Fibroblast of gingiva (primary cell): Measurements from ENCODE around the gene U2AF1.
A peak's percentile ranks its signal among the peaks of the same experiment; 100 is the strongest.
"Not testable (repeated sequence)": the region's sequence is repeated elsewhere in the genome, so short reads cannot be mapped to it uniquely, and the experiment has no call there.

Source experiments
- DNase-seq: peaks from one replicate; pipeline ENCODE4 v3.0.0-alpha.2; 2011; ENCODE audit warnings: low read depth

Gene U2AF1, protein sequence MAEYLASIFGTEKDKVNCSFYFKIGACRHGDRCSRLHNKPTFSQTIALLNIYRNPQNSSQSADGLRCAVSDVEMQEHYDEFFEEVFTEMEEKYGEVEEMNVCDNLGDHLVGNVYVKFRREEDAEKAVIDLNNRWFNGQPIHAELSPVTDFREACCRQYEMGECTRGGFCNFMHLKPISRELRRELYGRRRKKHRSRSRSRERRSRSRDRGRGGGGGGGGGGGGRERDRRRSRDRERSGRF

DNA sequence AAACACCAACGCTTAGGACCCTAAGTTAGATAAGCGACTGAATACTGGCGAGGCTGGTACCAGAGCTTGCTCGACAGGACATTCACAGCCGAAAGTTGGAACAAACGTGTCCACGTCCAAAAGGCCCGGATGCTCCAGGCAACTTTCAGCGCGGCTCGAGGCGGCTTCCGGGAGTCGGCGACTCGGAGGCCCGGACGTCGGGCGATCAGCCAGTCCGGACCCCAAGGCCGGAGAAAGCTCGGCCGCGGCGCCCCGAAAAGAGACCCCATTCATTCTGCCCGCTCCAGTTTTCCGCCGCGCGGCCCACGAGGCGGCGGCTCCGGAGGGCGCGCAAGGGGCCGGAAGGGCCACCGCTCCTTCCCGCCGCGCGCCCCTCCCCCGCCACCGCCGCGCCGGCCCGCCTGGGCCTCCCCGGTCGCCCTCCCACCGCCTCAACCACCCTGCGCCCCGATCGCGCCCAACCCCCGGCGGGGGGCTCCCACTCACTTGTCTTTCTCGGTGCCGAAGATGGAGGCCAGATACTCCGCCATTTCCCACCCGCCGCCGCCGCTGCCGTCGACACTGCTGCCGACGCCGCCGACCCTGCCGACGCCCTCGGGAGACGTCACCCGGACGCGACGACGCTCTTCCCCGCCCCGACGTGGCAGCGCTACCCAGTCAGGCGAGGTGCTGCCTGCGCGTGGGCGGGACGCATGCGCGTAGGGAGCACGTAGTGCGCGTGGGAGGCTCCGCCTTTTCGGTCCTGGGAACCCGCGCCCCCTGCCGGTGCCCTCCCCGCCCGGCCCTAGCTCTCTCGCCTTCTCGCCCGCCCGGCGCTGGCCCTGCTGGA is at the start of gene U2AF1:
Gene U2AF1, minus strand, starts transcription at position 606 of the 829 bp plus-strand sequence. Its CDS starts 76 bp downstream, at position 530.
- peak; percentile 0 for DNase-seq

- not testable (repeated sequence) for DNase-seq
These were observed 46.2 kb upstream of the U2AF1 start for GRCh38 chr21:43153601-43154000.

DNA sequence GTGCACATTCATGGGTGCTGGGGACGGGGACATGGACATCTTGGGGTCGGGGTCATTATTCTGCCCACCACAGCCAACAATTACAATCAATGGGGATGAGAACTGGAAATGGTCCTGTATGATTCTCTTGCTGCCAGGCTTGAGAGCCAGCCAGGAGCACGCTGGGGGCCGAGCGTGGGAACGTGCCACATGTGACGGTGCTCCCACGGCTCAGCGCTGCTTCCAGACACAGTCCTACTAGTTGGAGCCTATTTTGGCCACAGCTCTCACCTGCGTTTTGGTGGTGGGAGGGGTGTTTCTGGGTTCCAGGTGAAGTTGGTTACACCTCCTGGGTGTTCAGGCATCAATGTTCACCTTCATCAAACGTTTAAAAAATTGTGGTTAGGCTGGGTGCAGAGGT is 42.0 kb upstream of the U2AF1 start:
- not testable (repeated sequence) for DNase-seq

GRCh38 chr21:43147999-43148398 is 40.6 kb upstream of the U2AF1 start:
- not testable (repeated sequence) for DNase-seq

DNA sequence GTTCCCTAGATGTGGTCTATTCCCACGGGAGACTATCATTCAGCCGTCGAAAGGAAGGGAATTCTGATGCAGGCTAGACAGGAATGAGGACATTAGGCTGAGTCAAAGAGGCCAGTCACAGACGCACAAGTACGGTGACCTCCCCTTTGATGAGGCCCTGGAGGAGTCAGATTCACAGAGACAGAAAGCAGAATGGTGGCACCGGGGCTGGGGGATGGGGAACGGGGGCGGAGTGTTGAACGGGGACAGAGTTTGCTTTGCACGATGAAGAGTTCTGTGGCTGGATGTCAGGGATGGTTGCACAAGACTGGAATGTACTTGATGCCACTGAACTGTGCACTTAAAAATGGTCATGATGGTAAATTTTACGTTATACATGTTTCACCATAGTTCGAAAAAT is 39.3 kb upstream of the U2AF1 start:
- DNase-seq = not testable (repeated sequence)

- DNase-seq = not testable (repeated sequence)
These were observed 34.0 kb upstream of the U2AF1 start for GRCh38 chr21:43141407-43141806.

DNA sequence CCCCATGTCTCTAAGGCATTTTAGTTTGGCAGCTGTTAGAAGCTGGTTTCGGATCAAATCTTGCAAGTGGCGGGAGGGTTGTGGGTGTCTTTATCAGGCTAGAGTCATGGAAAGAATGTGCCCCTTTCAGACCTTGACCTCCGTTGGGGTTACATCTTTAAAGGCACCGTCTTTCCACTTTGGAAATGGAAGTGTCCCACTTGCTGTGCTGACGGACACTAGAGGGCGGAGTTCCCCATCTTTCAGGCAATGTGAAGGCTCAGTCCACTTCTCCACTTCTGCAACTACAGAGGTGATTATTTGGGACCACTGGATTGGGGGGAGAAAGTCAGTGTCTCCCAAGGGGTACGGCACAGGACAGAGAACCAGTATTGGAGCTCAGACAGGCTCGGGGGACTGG is 31.6 kb upstream of the U2AF1 start:
- DNase-seq = not testable (repeated sequence)

- not testable (repeated sequence) for DNase-seq
These were observed 27.1 kb upstream of the U2AF1 start for GRCh38 chr21:43134520-43134919.

GRCh38 chr21:43130094-43130493 is 22.7 kb upstream of the U2AF1 start:
- DNase-seq = not testable (repeated sequence)

DNA sequence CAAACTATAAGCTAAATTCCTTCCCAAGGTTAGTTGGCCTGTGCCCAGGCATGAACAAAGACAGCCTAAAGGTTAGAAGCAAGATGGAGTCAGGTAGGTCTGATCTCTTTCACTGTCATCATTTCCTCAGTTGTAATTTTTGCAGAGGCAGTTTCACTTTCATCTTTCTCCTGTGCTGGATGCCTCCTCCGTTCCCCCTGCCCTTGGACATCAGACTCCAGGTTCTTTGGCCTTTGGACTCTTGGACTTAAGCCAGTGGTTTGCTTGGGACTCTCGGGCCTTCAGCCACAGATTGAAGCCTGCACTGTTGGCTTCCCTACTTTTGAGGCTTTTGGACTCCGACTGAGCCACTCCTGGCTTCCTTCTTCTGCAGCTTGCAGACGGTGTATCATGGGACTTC is 8.6 kb upstream of the U2AF1 start:
- DNase-seq = not testable (repeated sequence)

- DNase-seq = not testable (repeated sequence)
These were observed 7.1 kb upstream of the U2AF1 start for GRCh38 chr21:43114483-43114882.

DNA sequence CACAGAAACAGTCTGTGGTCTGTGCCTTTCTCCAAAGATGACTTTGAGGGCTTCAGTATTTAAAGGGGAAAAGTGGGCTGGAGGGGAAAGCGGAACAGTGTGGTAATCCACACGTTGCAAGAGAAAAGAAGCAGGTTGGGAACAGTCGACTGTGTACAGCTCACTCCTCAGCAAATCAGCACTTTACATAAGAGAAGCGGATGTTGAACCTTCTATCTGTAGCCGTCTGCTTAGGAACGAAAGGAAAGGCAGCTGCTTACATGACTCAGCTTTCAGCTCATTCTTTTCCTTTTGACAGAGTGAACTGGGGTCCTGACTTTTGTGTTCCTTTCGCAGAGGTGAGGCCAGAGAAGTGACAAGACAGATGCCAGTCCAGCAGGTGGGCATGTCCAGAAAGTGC is 1.6 kb upstream of the U2AF1 start:
- DNase-seq = not testable (repeated sequence)

DNA sequence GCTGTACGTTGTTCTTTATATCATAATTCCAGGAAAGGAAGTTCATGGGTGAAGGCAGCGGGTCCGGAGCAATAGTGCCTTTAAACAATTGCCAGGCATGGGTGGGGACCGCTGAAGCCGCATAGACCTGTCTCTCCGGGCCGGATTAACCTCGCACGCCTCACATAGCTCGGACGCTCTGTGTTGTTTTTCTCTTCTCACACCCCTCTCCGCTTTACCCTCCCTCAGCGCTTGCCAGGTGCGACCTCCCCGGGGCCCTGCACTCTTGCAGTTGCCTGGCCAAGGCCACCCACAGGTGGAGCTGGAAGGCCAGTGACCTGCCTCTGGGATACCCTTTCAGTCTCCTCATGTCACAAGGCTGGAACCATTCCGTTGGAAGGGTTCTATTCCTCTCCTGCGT is 807 bp upstream of the U2AF1 start:
- DNase-seq = not testable (repeated sequence)

GRCh38 chr21:43107794-43108137 is 396 bp upstream of the U2AF1 start:
- not testable (repeated sequence) for DNase-seq

GRCh38 chr21:43104642-43105041 is 2.7 kb downstream of the U2AF1 start:
- not testable (repeated sequence) for DNase-seq

DNA sequence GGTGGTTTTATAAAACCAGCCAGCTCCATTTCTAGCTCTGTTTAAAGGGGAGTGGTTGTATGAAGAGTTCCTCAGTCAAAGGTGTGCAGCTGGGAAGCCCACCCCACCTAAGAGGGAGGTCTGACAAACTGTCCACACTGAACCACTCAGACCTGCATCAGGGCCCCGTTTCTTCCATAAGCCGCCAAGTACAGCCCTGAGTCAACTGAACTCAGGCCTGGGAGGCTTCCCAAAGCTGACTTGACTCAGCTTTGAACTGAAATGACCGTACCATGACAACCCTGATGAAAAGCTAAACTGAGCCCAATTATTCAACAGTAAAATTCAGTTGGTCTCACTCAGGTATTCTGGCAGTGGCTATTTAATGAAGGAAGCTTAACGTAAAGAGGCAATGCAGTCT is 5.1 kb downstream of the U2AF1 start:
- DNase-seq = not testable (repeated sequence)

- not testable (repeated sequence) for DNase-seq
These were observed 5.7 kb downstream of the U2AF1 start for GRCh38 chr21:43101676-43102075.

DNA sequence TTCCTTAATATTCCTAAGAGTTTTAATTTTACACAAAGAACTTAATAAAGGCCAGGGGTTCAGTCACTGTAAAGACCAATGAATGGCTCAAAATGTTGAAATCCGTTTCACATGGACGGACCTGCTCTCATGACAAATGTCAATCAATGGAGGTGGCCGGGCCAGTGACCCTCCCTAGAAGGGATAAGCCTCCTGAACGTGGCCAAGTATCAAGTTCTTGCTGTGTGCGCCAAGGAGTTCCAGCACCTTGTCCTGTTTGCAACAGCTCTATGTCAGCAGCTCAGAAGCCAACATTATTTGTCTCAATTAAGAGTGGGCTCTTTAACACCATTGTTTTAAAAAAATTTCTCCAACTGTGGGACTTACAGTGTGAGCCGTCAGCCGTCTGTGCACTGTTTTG is 6.4 kb downstream of the U2AF1 start:
- not testable (repeated sequence) for DNase-seq

DNA sequence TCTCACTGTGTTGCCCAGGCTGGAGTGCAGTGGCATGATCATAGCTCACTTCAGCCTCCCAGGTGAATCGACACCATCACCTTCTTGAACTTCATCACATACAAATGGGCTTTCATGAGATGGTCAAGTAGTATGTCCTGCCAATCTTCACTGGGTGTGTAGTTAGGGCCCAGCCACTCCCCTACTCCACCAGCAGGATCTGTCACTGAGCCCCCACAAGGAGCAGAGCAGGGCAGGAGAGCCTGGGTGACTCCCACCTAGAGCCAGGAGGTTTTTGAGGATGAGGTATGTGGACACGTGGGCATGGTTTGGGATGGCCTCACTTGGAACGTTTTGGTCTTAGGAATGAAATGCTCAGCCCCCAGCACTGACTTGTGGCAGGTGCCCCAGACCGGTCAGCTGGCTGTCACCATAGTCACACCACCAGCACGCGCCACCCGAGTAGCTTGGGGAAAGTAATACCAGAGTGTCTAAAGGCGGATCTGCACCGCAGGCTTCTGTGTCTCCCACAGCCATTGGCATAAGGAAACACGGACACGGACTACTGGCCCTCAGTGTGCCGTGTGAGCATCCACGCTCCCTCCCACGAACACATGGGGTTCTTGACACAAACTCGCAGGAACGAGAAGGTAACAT is 15.3 kb downstream of the U2AF1 start:
- not testable (repeated sequence) for DNase-seq

DNA sequence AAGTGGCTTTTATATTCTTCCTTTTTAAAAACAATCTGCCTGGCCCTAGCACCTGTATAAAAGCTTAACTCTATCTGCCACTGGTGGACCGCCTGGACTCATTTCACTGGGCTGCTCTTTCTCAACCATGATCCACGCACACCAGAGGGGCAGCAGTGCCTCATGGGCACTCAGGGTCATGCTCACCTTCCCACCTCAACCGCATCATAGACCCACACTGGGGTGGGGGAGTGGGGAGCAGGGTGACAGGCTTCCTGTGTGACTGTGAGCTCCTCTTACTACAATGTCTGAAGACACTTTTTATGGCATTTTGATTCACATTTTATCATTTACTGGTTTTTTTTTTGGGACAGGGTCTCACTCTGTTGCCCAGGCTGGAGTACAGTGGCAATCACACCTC is 16.4 kb downstream of the U2AF1 start:
- DNase-seq = not testable (repeated sequence)

DNA sequence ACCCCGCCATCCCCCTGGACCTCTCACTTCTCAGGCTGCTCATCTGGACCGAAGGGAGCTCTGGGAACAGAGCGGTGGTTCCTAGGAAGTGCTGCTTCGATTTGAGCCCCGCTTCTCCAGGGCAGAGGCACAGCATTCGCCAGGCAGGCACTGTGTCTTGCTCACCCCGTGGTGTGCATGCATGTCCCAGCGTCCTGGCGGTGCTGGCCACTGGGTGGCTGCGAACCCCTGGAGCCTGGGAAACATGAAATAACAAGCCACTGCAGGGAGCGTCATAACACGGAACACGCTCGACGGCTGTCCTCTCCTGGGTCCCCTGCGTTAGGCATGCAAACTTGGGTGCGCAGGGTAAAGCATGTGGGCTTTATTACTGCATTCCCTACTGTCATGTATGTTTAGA is 17.9 kb downstream of the U2AF1 start:
- DNase-seq = not testable (repeated sequence)

- DNase-seq = not testable (repeated sequence)
These were observed 24.6 kb downstream of the U2AF1 start for GRCh38 chr21:43082587-43083300.
